ENCODE measurements around the gene HSPA1B.

DNA sequence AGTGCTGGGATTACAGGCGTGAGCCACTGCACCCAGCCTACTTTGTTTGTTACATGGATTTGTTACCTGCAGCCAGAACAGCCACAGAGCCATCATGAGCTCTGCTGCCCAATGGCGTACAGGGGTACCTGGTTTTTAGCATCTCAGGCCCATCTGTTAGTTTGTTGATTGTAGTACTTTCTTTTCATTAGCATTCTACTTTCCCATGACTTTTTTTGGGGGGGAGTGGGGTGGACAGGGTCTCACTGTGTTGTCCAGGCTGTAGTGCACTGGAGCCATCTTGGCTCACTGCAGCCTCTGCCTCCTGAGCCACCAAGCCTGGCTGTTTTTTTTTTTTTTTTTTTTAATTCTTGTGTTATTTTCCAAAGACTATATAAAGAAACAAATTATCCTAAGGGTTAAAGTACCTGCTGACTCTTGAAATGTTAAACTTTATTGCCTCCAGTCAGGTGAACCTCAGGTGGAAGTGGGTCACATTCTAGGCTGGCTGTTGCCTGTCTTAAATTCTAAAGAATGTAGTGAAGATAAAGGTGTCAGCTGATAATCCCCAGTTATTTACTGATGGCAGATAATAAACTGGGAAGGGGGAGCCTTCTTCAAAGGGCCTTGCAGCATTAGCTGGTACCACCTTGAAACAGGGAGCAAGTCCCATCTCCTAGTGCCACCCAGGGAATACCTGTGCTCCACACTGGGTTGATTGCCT lies 19.9 kb downstream of the HSPA1B start:
- TF ChIP-seq, protein P1, sequence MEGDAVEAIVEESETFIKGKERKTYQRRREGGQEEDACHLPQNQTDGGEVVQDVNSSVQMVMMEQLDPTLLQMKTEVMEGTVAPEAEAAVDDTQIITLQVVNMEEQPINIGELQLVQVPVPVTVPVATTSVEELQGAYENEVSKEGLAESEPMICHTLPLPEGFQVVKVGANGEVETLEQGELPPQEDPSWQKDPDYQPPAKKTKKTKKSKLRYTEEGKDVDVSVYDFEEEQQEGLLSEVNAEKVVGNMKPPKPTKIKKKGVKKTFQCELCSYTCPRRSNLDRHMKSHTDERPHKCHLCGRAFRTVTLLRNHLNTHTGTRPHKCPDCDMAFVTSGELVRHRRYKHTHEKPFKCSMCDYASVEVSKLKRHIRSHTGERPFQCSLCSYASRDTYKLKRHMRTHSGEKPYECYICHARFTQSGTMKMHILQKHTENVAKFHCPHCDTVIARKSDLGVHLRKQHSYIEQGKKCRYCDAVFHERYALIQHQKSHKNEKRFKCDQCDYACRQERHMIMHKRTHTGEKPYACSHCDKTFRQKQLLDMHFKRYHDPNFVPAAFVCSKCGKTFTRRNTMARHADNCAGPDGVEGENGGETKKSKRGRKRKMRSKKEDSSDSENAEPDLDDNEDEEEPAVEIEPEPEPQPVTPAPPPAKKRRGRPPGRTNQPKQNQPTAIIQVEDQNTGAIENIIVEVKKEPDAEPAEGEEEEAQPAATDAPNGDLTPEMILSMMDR (IDR thresholded peaks at IDR 0.05): no peak
- no peak for TF ChIP-seq POLR2A (IDR thresholded peaks at IDR 0.05)

All from Peyer's patch (tissue), 4 donors.